Epidermal melanocyte (primary cell): ENCODE measurements around the gene G6PC2.

Source experiments
- DNase-seq: peaks from one replicate; pipeline ENCODE4 v3.0.0; 2011; ENCODE audit warnings: low spot score; ENCODE audit not compliant: insufficient read length

Gene G6PC2

DNA sequence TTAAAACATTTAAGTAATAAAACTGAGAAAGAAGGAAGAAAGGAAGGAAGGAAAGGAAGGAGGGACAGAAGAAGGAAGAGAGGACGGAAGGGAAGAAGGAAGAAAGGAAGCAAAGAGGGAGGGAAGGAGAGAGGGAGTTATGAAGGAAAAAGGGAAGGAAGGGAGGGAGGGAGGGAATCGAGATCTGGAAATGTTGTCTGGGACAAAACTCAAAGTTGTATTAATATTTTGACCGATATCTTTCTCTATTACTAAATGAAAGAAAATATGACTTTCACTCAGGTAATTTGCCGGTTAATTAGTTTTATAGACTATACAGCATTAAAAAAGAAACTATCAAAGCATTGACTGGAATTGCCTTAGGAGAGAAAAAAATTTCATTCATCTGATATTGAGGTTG lies 44.4 kb downstream of the G6PC2 start:
- DNase-seq: no peak

GRCh38 chr2:168948621-168949212 lies 47.6 kb downstream of the G6PC2 start:
- no peak for DNase-seq

DNA sequence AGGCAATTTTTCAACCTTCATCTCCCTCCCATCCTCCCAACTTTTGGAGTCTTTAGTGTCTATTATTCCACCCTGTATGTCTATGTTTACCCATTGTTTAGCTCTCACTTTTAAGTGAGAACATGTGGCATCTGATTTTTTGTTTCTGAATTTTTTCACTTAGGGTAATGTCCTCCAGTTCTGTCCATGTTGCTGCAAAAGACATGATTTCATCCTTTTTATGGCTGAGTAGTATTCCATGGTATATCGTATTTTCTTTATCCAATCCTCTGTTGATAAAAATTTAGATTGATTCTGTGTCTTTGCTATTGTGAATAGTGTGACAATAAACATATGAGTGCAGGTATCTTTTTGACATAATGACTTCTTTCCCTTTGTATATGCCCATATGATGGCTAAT lies 48.2 kb downstream of the G6PC2 start:
- no peak for DNase-seq

DNA sequence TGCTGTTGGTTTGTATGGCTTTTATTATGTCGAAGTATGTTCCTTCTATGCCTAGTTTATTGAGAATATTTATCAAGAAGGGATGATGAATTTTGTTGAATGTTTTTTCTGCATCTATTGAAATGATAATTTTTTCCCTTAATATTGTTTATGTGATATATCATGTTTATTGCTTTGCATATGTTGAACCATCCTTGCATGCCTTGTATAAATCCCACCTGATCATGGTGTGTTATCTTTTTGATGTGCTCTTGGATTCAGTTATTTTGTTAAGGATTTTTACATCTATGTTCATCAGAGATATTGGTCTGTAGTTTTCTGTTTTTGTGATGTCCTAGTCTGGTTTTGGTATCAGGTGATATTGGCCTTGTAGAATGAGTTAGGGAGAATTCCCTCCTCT lies 50.8 kb downstream of the G6PC2 start:
- DNase-seq: no peak

DNA sequence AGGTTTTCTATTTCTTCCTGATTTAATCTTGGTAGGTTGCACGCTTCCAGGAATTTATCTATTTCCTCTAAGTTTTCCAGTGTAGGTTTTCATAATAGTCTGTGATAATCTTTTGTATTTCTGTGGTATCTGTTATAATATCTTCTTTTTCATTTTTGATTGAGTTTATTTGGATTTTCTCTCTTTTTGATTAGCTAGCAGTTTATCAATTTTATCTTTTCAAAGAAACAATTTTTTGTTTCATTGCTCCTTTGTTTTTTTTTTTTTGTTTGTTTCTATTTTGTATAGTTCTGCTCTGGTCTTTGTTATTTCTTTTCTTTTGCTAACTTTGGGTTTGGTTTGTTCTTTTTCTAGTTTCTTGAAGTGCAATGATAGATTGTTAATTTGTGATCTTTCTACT lies 51.3 kb downstream of the G6PC2 start:
- no peak for DNase-seq

DNA sequence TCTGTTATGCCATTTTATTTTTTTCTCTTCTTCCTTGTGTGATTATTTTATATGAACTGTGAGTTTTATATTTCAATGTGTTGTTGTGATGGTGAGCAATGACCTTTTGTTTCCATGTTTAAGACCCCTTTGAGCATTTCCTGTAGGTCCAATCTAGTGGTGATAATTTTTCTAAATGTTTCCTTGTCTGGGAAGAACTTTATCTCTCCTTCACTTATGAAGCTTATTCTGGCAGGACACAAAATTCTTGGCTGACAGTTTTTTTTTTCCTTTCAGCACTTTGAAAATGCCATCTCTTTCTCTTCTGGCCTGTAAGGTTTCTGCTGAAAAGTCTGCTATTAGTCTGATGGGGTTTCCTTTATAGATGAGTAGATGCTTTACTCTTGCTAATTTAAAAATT lies 53.2 kb downstream of the G6PC2 start:
- DNase-seq: no peak

- DNase-seq: no peak
Observed at GRCh38 chr2:168955321-168955720, 54.2 kb downstream of the G6PC2 start.

DNA sequence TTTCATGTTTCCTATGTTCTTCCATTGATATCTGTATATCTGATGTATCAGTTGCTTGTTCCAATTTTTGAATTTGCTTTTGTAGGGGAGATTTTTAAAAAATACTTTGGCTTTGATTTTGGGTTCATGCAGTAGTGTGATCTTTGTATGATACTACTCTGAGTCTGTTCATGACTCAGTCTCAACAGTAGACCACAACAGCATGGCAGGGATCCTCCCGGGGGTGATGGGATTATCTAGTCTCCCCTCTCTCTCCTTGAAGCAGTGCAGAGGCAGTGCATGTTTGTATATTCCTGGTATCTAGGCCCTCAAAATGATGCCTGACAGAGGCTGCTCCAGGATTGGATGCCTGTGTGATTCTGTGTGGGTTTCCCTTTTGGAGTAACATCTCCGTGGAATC lies 55.3 kb downstream of the G6PC2 start:
- no peak for DNase-seq
